RKO (cell line): ENCODE data around the gene DNMT3A.

ENCODE experiments used
- DNase-seq: peaks from one replicate; pipeline ENCODE4 v3.0.0-alpha.2; 2016; ENCODE audit warnings: low spot score

The DNMT3A gene

GRCh38 chr2:25341753-25342371 is at the start of gene DNMT3A:
Gene DNMT3A, minus strand, starts transcription at chr2:25341925. Its CDS starts 27,941 bp downstream, at chr2:25313984.
- peak; percentile 32 for DNase-seq

DNA sequence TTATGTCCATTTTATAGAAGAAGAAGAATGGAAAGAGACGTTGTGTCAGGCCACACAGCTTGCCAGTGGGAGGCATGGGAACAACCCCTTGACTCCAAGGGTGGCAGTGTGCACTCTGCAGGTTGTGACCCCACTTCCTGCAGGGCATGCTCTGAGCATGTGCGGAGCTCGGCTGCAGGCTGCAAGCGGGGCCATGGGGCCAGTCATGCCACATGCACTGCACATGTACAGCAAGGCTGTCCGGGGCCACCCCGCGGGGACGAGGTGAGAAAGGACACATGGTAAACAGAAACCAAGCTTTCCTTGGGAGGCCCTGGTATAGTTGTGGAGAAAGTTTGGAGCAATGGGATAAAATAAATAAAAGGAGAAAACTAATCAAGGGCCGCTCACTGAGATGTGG is 47.4 kb upstream of the DNMT3A start:
- DNase-seq, result no peak

DNA sequence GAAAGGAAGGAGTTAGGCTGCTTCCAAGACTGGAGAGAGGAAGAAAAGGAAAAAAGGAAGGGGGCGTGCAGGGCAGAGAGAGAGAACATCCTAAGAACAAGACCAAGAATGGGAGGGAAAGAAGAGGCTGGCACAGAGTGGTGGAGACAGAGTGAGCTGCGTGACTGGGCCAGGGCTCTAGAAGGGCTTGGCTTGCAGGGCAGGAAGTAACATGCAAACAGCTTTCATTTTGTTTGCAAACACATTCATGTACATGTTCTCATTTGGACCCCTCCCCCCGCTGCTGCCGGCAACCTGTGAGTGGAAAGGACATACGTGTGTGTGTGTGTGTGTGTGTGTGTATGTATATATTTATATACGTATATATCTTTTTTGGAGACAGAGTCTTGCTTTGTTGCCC is 46.8 kb upstream of the DNMT3A start:
- DNase-seq, result no peak

DNA sequence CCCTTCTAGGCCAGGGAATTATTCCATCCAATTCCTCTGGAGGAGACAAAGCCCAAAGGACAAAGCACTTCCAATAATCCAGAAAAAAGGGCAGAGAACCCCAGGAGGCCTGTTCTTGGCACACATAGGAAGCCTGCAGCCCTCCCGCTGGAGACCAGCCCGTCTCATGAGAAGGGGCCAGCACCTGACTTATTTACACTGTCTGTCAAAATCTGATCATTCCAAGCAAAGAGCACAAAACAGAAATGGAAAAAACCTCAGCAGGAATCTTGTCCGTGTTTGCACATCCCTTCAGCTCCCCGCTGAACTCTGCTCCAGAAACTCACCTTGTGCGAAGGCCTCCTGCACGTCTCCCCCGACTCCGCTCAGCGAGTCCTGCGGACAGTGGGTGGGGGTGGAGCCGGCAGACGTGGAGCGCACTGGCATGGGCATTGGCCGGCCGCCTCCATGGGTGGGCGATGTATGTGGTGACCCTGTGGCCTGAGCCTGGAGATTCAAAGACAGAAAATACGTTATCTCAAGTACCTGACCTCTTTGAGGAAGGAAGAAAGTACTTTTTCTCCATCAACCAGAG is 46.2 kb upstream of the DNMT3A start:
- DNase-seq, result no peak

DNA sequence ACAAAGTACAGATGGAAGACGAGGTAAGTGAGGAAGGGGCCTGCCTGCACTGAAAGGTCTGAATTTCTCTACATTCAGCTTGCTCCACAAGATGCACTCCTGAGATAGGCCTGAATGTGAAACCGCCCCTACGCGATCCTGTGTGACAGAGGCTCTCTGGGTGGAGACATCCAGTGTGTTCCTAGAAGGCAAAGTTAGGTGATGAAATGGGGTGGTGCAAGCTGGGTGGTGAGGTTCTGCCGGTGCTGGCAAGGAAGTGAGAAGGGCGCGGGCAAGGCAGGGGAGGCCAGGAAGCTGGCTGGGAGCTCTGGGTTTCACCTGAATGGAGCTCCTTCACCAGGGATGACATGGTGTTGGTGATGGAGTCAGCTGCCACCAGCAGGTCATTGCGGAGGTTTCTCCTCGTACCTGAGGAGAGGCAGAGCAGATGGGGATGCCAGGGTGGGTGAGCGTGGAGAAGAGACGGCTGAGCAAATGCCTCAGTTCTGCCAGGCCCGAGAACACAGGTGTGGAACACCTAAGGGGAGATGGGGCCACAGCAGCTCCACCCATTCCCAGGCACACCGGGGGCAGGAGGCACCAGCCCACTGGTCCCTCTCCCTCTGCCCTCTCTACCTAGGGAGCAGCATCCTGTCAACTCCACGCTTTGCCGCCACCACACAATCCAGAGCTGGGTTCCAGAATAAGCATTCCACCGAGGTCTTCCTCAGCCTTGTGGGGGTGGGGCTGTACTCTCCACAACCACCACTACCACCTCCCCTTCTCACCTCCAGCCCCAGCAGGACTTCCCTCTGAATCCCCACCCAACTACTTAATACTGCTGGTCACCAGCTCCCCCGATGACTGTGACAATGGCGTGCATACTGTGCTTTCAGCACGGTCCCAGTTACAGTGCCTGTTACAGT is 45.5 kb upstream of the DNMT3A start:
- DNase-seq, result no peak

- no peak for DNase-seq
Measured at GRCh38 chr2:25385910-25386309, 44.2 kb upstream of the DNMT3A start.

DNA sequence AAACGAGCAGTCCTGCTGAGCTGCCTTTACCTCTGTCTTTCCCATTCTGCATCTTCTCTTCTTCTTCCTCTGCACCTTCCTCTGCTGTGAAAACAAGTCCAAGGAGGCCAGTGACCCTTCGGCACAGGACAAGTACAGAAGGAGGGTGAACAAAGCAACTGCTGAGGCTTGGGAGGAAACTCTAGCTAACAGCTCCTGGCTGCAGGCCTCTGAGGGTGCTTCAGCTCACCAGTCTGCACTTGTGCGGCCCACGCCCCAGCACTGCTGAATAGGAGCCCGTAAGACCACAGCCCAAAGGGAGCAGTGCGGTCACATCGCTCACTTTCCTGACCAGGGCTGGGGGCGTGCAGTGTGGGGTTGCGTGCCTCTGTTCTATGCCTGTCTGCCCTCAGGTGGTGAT is 42.1 kb upstream of the DNMT3A start:
- no peak for DNase-seq

DNA sequence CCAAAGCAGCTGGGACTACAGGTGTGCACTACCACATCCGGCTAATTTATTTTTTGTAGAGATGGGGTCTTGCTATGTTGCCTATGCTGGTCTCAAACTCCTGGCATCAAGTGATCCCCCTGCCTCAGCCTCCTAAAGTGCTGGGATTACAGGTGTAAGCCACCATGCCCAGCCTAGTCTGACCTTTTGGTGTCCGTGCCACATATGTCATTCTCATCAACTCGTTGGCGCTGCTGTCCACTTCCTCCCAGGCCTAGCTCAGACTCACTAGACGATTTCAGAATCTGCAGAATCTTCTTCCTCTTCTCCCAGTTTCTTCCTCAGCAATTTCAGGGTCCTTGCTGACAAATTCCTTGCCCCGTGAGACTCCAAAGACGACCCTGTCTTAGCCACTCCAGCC is 39.8 kb upstream of the DNMT3A start:
- DNase-seq, result no peak

- DNase-seq, result no peak
Measured at GRCh38 chr2:25380586-25381375, 39.1 kb upstream of the DNMT3A start.

- no peak for DNase-seq
Measured at GRCh38 chr2:25380023-25380422, 38.3 kb upstream of the DNMT3A start.

DNA sequence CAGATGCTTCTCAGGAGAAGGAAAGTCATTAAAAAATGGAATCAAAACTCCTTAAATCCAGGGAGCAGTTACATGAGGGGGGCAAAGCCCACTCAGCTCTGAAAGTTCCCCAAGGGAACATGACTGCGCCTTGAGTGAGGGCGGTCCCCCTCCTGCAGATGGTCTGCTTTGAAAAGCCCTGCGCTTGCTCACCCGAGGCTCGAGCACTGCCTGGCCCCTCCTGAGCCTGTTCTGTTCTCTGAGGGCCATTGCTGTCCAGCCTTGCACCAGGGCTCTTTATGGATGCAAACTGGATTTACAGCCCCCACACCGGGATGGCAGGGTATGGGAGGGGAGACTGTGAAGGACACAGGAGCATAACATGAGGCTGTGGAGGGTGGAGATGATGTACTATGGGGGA is 37.8 kb upstream of the DNMT3A start:
- no peak for DNase-seq

DNA sequence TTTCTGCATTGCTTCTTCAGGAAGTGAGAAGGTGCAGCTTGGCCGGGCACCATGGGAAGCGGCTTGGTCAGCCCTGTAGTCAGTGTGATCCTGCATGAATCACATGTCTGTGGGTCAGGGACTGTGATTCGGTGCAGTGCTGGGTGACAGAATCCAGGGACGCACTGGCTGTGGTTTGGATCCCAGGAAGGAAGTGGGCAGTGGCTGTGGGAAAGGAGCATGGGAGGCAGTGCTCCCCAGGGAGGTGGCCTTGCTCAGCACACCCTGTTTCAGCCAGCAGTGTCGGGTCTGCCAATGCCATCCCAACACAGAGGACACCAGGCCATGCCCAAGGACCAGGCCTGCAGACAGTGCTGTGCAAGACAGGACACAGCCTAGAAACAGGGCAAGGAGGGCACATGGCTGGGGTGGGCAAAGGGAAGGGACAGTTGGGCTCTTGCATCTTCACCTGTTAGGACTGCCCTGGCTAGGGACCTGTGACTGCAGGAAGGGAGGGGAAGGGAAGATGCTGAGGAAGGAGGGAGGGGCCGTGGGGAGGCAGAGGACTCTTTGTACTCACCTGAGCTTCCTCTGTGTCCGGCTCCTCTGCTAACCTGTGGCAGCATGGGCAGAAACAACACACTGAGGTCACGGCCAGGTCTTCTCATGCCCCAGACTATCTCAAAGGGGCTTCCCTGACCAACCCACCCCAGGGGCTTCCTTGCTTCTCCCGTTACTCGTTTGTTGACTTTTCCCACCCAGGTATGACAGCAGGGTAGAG is 37.2 kb upstream of the DNMT3A start:
- DNase-seq, result no peak

- DNase-seq, result no peak
Measured at GRCh38 chr2:25377822-25378421, 36.2 kb upstream of the DNMT3A start.

GRCh38 chr2:25376750-25377621 is 35.3 kb upstream of the DNMT3A start:
- DNase-seq, result peak; percentile 87

DNA sequence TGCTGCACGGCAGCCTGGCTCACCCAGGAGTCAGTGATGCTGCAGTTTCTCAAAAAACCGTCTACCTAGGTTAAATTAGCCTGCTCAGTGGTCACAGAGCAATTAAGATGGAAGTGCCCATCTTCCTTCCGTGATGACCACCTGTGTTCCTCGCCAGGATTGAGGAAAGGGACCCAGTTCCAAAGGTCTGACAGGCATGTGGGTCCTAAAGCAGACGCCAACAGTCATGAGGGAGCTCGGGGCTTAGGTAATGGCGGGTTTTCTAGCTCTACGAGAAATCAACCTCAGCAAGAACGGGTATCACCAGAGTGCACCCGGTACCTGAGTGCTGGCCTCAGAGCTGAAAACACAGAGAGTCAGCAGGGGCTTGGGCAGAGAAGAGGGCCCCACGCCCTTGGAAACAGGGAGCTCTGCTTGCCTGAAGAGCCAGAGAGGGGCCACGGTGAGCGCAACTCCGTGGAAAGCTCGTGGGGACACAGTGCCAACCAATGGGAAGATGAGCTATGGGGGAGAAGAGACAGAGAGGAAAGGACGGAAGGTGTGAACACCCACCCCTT is 34.3 kb upstream of the DNMT3A start:
- no peak for DNase-seq

DNA sequence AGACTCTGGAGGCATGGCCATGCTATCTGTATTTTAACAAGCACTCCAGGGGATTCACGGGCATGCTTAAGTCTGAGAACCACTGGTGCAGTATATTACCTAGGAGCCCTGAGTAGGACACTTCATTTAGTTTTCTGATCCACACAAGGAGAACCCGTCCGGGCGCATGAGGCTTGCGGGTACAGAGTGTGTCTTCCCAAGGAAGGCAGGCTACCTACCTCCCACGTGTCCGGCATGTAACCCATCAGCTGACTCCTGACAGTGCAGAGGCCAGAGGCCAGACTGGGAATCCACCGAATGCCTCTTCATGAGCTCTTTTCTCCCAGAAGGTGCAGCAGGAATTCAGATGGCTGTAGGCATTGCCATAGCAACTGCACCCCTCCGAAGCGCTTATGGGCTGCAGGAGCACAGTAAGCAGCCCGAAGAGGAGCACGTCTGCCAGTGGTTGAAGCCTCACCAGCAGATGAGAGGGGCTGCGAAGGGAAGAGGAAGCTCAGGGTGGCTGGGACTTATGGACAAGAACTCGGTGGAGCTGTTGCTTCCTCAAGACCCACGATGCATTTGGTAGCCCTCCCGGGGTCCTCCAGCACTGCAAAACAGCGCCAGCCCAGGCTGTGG is 33.8 kb upstream of the DNMT3A start:
- DNase-seq, result no peak

GRCh38 chr2:25374827-25375226 is 33.1 kb upstream of the DNMT3A start:
- DNase-seq, result no peak

- no peak for DNase-seq
Measured at GRCh38 chr2:25374411-25374810, 32.7 kb upstream of the DNMT3A start.

- no peak for DNase-seq
Measured at GRCh38 chr2:25373269-25373981, 31.7 kb upstream of the DNMT3A start.
